ENCODE measurements around the gene LMAN2.

The LMAN2 gene

DNA sequence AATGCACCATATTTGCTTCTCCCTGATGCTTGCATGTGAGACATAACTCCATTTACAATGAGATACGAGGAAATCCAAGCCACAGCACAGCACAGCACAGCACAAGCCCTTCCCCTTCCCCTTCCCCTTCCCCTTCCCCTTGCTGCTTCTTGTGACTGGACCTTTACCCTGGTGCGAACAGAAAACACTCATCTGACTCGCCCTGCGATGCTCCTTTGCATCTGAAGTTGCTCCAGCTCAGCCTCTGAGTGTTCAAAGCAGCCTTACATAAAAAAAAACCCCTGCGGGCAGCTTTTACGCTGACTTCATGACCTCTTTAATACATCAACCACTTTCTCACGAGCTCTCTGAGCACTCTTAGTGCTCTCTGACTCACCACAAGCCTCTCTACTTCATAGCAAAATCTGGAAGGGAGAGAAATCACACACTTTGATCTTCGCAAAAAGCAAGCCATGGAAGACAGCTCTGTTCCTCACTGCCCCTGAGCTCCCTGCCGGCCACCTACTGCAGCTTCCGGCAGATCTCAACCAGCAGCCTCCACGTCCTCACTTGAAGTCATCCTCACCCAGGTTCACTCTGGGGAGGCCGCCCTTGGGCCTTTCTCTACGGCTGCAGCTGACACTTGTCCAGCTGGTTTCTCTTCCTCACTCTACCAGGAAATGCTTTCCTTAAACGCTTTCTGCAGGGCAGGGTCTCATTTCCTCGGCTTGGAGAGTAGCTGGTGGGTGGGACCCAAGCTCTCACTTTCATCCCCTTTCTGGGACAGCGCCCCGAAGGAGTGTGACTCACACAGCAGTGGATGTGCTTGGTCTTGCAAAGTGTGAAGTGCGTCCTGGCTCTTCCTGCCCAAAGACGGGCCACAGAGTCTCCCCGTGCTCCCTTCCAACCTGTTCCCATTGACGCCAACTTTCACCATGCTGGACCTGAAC lies 38.0 kb upstream of the LMAN2 start:
- Histone ChIP-seq H3K4me1 (ENCODE audit: control insufficient read depth, insufficient read depth, low read length) (no peaks in the 10 kb centered on the region), H3K36me3 (ENCODE audit: control insufficient read depth, insufficient read depth, low read length) (no peaks in the 10 kb centered on the region), H3K27ac (ENCODE audit: low read length) (no peak overlapping the region), H3K9me3 (ENCODE audit: control insufficient read depth, insufficient read depth, low read length) (no peaks in the 10 kb centered on the region), H3K4me3 (ENCODE audit: low read length) (no peak overlapping the region), H3K27me3 (ENCODE audit: control insufficient read depth, insufficient read depth, low read length) (no peaks in the 10 kb centered on the region)
- no CpG with 5 or more reads among the region's 21 CpGs for WGBS (ENCODE audit: insufficient coverage, insufficient read length)
- DNase-seq (ENCODE audit: low read depth, low spot score) = no peak

DNA sequence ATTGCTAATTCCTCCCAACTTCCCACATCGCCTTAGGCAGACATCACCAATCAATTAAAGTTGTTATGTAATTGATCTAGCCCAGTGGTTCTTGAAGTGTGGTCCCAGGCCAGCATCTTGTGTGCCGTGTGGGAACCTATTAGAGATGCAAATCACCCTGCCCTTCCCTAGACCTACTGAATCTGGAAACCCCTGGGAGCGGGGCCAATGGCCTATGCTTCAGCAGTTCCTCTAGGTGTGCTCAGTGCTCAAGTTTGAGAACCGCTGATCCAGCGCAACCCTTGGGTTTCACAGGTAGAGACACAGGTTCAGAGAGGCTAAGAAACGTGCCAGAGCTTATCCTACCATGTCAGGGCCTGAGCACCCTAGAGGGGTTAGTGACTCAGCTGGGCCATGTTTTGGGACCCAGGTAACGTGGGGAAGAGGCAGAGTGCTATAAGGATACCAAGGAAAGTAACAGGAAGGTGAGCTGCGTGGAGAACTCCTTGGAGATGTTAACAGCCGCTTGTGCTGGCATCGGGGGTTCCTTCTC lies 37.1 kb upstream of the LMAN2 start:
- H3K36me3 ChIP-seq (ENCODE audit: control insufficient read depth, insufficient read depth, low read length) = no peaks in the 10 kb centered on the region
- no peaks in the 10 kb centered on the region; the same call in 1 of the 2 replicates for H3K4me1 ChIP-seq (ENCODE audit: control insufficient read depth, insufficient read depth, low read length)
- H3K27me3 ChIP-seq (ENCODE audit: control insufficient read depth, insufficient read depth, low read length) = no peaks in the 10 kb centered on the region
- DNase-seq (ENCODE audit: low read depth, low spot score) = no peak
- H3K27ac ChIP-seq (ENCODE audit: low read length) = no peak overlapping the region
- H3K9me3 ChIP-seq (ENCODE audit: control insufficient read depth, insufficient read depth, low read length) = no peaks in the 10 kb centered on the region
- H3K4me3 ChIP-seq (ENCODE audit: low read length) = no peak overlapping the region
- WGBS (ENCODE audit: insufficient coverage, insufficient read length) = no CpG with 5 or more reads among the region's 10 CpGs

DNA sequence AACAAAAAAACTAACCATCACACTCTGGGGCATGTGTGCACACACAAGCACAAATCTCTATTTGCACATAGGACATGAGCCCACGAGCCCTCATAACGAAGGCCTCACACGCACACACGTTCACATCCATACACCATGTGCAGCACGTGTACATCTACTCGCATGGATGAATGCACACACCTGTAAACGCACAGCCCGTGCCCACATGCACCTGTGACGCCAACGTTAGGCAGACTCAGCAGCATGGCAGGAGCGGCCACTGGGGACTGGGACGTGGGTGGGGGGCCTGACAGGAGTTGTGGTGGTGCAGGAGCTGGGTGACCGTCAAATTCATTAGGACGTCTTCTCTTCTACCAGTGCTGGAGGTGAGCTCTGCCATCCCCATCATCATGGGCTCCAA lies 35.9 kb upstream of the LMAN2 start:
- no CpG with 5 or more reads among the region's 14 CpGs for WGBS (ENCODE audit: insufficient coverage, insufficient read length)
- no peak for DNase-seq (ENCODE audit: low read depth, low spot score)

DNA sequence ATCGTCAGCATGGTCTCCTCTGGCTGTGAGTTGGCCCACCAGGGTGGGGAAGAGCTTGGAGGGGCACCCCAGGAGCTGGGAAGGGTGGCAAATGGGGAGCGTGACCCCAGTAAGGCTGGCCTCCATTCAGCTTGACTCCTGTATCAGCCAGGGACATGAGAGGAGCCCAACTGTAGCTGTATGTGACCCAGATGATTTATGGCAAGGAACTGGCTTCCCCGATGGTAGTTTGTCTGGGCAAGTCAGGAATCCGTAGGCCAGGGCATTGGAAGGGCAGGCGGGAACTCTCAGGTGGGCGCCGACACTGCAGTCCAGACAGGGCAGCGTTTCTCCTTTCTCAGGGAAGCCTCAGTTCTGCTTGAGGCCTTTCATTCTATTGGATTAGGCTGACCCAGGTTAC lies 35.1 kb upstream of the LMAN2 start:
- no peaks in the 10 kb centered on the region; the same call in 1 of the 2 replicates for H3K4me1 ChIP-seq (ENCODE audit: control insufficient read depth, insufficient read depth, low read length)
- no peaks in the 10 kb centered on the region for H3K27me3 ChIP-seq (ENCODE audit: control insufficient read depth, insufficient read depth, low read length)
- H3K9me3 ChIP-seq (ENCODE audit: control insufficient read depth, insufficient read depth, low read length) = no peaks in the 10 kb centered on the region
- H3K27ac ChIP-seq (ENCODE audit: low read length) = no peak overlapping the region
- DNase-seq (ENCODE audit: low read depth, low spot score) = no peak
- H3K36me3 ChIP-seq (ENCODE audit: control insufficient read depth, insufficient read depth, low read length) = no peaks in the 10 kb centered on the region
- WGBS (ENCODE audit: insufficient coverage, insufficient read length) = no CpG with 5 or more reads among the region's 8 CpGs
- H3K4me3 ChIP-seq (ENCODE audit: low read length) = no peak overlapping the region

More for the DNA sequence above, 35.9 kb upstream of the LMAN2 start:
- Histone ChIP-seq H3K4me1 (ENCODE audit: control insufficient read depth, insufficient read depth, low read length) (no peaks in the 10 kb centered on the region; the same call in 1 of the 2 replicates), H3K9me3 (ENCODE audit: control insufficient read depth, insufficient read depth, low read length) (no peaks in the 10 kb centered on the region), H3K27me3 (ENCODE audit: control insufficient read depth, insufficient read depth, low read length) (no peaks in the 10 kb centered on the region), H3K4me3 (ENCODE audit: low read length) (no peak overlapping the region), H3K27ac (ENCODE audit: low read length) (no peak overlapping the region), H3K36me3 (ENCODE audit: control insufficient read depth, insufficient read depth, low read length) (no peaks in the 10 kb centered on the region)

DNA sequence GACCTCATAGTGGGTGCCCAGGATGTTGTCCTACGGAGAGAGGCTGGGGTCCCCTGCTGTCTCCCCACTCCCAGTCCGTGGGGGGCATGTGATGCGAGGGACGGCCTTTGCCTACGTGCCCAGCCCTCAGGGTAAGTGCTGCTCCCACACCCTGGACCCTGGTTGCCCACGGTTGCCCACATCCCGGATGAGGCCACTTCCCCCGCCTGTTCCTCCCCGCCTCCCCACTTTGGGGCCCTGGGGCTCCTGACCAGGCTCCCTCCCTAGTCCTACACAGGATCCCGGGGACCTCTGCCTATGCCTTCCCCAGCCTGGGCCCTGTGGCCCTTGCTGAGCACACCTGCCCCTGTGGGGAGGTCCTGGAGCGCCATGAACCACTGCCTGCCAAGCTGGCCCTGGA lies 34.3 kb upstream of the LMAN2 start:
- no CpG with 5 or more reads among the region's 11 CpGs for WGBS (ENCODE audit: insufficient coverage, insufficient read length)

DNA sequence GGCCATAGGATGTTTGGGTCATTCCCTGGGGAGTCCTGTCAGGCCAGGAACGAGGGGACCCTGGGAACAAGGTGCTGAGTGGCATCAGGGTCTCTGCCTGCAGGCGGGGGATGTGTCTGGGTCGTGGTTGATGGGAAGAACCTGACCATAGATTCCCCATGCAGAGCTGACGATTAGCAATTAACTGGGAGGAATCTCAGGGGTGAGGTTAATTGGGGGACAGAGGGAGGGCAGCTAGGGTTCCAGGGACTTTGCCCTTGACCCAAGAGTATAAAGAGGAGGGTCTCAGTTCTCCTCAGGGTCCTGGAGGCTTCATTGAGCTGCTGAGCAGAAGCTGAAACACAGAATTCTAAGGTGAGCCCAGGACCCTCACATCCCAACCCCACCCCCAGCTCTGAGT lies 32.7 kb upstream of the LMAN2 start, which contains the start of gene SLC34A1:
TSS of gene SLC34A1 (plus strand) at position 301 of the 400 bp plus-strand sequence. CDS start 1,308 bp downstream, outside the sequence.
- DNase-seq (ENCODE audit: low read depth, low spot score) = no peak
- Histone ChIP-seq H3K4me1 (ENCODE audit: control insufficient read depth, insufficient read depth, low read length) (no peaks in the 10 kb centered on the region; the same call in 1 of the 2 replicates), H3K4me3 (ENCODE audit: low read length) (no peak within 1 kb of the TSS), H3K27ac (ENCODE audit: low read length) (no peak within 1 kb of the TSS), H3K27me3 (ENCODE audit: control insufficient read depth, insufficient read depth, low read length) (no peaks in the 10 kb centered on the region), H3K9me3 (ENCODE audit: control insufficient read depth, insufficient read depth, low read length) (no peaks in the 10 kb centered on the region), H3K36me3 (ENCODE audit: control insufficient read depth, insufficient read depth, low read length) (no peaks in the 10 kb centered on the region)
- no CpG with 5 or more reads among the region's 4 CpGs for WGBS (ENCODE audit: insufficient coverage, insufficient read length)

More for the DNA sequence above, 34.3 kb upstream of the LMAN2 start:
- DNase-seq (ENCODE audit: low read depth, low spot score) = no peak
- Histone ChIP-seq H3K4me1 (ENCODE audit: control insufficient read depth, insufficient read depth, low read length) (no peaks in the 10 kb centered on the region; the same call in 1 of the 2 replicates), H3K36me3 (ENCODE audit: control insufficient read depth, insufficient read depth, low read length) (no peaks in the 10 kb centered on the region), H3K27ac (ENCODE audit: low read length) (no peak overlapping the region), H3K4me3 (ENCODE audit: low read length) (no peak overlapping the region), H3K27me3 (ENCODE audit: control insufficient read depth, insufficient read depth, low read length) (no peaks in the 10 kb centered on the region), H3K9me3 (ENCODE audit: control insufficient read depth, insufficient read depth, low read length) (no peaks in the 10 kb centered on the region)

DNA sequence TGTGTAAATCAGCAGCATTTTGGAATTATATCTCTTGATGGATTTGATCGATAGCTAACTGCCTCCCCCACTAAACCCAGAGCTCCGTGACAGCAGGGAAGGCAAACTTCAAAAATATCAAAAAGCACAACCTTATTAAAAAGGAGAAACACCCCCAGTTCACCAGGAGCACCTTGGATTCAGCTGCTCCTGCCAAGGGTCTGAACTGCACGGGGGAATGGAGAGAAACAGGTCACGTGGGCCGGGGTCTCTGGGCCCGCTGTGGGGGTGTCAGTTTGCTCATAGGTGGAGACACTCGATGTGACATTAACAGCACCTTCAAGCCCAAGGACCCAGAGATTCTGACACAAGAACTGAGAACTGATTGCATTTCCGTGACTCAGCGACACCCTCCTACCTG lies 31.7 kb upstream of the LMAN2 start:
- no peak overlapping the region for H3K27ac ChIP-seq (ENCODE audit: low read length)
- no peaks in the 10 kb centered on the region; the same call in 1 of the 2 replicates for H3K4me1 ChIP-seq (ENCODE audit: control insufficient read depth, insufficient read depth, low read length)
- no peak for DNase-seq (ENCODE audit: low read depth, low spot score)
- H3K9me3 ChIP-seq (ENCODE audit: control insufficient read depth, insufficient read depth, low read length) = no peaks in the 10 kb centered on the region
- H3K36me3 ChIP-seq (ENCODE audit: control insufficient read depth, insufficient read depth, low read length) = no peaks in the 10 kb centered on the region
- H3K4me3 ChIP-seq (ENCODE audit: low read length) = no peak overlapping the region
- no peaks in the 10 kb centered on the region for H3K27me3 ChIP-seq (ENCODE audit: control insufficient read depth, insufficient read depth, low read length)
- WGBS (ENCODE audit: insufficient coverage, insufficient read length) = no CpG with 5 or more reads among the region's 9 CpGs

DNA sequence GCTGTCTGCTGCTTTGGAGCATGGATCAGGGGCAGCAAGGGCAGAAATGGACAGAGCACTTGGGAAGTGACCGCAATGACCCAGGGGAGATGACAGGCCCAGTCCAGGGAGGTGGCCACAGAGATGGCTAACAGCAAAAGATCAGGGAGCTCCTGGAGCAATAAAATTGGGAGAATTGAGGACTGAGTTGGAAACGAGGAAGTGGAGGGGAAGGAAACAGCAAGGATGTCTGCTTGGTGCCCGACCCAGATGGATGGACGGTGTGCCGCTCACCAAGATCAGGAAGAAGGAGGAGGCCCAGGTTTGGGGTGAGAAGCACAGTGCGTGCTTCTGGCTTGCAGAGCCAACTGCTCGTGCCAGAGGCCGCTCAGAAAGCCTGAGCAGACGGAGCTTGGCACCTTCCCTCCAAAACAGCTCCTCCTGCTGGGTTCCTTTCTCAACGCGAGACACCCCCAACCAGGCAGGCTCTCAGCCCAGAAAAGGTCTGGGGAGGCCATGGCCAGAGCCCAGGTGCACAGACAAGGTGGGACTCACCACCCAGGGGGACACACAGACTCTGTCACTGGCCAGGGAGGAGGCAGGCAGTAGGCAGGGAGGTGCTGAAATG lies 31.1 kb upstream of the LMAN2 start:
- no peak for DNase-seq (ENCODE audit: low read depth, low spot score)
- H3K4me3 ChIP-seq (ENCODE audit: low read length) = no peak overlapping the region
- H3K27ac ChIP-seq (ENCODE audit: low read length) = no peak overlapping the region
- H3K4me1 ChIP-seq (ENCODE audit: control insufficient read depth, insufficient read depth, low read length) = peaks cover 3% of the 10 kb centered on the region; the same call in 1 of the 2 replicates
- WGBS (ENCODE audit: insufficient coverage, insufficient read length) = no CpG with 5 or more reads among the region's 11 CpGs
- no peaks in the 10 kb centered on the region for H3K9me3 ChIP-seq (ENCODE audit: control insufficient read depth, insufficient read depth, low read length)
- H3K36me3 ChIP-seq (ENCODE audit: control insufficient read depth, insufficient read depth, low read length) = no peaks in the 10 kb centered on the region
- no peaks in the 10 kb centered on the region for H3K27me3 ChIP-seq (ENCODE audit: control insufficient read depth, insufficient read depth, low read length)

DNA sequence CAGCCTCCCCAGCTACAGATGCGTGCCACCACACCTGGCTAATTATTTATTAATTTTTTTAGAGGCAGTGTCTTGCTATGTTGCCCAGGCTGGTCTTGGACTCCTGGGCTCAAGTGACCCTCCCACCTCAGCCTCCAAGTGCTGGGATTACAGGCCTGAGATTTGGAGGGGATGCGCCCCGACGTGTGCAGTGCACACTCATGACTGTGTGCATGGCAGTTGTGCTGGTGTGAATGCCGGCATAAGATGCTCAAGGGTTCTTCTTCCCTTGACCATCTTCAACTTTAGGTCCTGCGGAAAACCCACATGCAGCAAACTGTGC lies 29.3 kb upstream of the LMAN2 start:
- Histone ChIP-seq H3K9me3 (ENCODE audit: control insufficient read depth, insufficient read depth, low read length) (no peaks in the 10 kb centered on the region), H3K36me3 (ENCODE audit: control insufficient read depth, insufficient read depth, low read length) (no peaks in the 10 kb centered on the region), H3K4me3 (ENCODE audit: low read length) (no peak overlapping the region), H3K4me1 (ENCODE audit: control insufficient read depth, insufficient read depth, low read length) (peaks cover 3% of the 10 kb centered on the region; the same call in 1 of the 2 replicates), H3K27ac (ENCODE audit: low read length) (no peak overlapping the region), H3K27me3 (ENCODE audit: control insufficient read depth, insufficient read depth, low read length) (no peaks in the 10 kb centered on the region)
- WGBS (ENCODE audit: insufficient coverage, insufficient read length) = no CpG with 5 or more reads among the region's 6 CpGs
- DNase-seq (ENCODE audit: low read depth, low spot score) = no peak
